Activated T-helper 1 cell treated with anti-CD3 and anti-CD28 coated beads, Interleukin-2, amount 50 U/mL, for 16 hours (primary cell): ENCODE data around the gene GOLGA7B.

Experiments used
- DNase-seq, 2 donors: peaks; one replicate each; pipeline ENCODE4 v3.0.0-alpha.2; 2020; ENCODE audit warnings: low read depth in 1 of 2, low spot score in 1 of 2

Gene GOLGA7B

DNA sequence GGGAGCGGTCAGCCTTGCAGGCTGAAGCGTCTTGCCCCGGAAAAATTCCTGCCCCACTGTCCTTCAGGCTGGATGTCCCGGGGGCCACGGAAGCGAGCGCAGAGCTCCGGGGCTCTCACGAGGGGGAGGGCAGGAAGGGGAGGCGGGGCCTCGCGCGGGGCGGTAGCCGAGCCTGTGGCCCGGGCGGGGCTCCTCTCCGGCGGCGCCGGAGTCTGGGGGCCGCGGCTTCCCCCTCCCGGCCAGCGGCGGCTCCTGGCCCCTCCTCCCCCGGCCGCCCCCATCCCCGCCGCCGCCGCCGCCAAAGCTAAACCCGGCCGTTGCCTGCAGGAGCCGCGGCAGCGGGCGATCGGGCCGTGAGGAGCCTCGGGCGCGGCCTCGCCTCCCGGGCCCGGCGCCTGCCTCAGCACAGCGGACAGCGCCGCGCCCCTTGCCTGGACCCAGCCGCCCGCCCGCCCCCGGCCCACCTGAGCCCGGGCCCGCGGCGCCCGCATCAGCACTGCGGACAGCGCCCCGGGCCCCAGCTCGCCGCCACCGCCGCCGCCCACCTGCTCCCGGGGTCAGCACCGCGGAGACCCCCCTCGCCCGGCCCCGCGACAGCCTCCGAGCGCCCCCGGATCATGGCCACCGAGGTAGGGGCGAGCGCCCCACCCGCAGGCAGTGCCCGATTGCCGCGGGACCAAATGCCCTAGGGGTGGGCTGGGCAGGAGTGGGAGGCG lies at the start of gene GOLGA7B:
TSS of gene GOLGA7B (plus strand) at position 157 of the 716 bp plus-strand sequence. CDS start at position 618, 461 bp downstream.
- DNase-seq: peak; percentile 30 to 38

DNA sequence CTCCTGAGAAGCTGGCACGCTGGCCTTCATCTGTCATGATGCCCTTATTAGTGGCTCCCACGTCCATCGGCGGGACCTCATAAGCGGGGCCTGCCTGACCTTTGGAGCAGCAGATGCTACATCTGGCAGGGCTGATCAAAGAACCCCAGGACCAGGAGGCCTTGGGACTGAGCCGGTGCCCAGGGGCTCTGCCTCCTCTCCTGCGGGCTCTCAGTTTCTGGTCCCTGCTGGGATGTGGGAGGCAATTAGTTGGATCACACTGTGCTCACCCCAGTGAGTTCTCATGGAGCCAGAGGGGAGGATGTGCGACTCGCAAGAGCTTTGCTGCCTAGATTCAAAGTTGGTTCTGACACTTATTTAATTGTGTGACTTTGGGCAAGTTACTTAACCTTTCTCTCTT lies 49.2 kb upstream of the GOLGA7B start:
- no peak for DNase-seq

DNA sequence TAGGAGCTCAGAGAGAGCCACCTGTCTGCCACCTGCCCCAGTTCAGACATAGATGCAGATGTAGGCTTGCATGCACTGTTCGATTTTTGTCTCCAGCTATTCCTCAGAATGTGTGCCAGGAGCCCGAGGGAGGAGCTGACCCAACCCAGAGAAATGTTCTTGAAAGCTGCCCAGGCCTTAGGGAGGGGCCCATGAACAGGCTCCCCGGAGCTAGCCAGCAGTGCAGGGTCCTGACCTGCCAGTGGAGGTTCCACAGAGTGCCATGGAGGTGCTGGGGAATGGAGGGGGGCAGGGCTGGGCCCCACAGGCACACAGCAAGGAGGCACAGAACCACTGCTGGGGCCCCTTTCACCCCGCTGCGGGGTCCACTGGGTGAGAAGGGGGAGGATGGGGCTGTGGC lies 48.2 kb upstream of the GOLGA7B start:
- no peak for DNase-seq

DNA sequence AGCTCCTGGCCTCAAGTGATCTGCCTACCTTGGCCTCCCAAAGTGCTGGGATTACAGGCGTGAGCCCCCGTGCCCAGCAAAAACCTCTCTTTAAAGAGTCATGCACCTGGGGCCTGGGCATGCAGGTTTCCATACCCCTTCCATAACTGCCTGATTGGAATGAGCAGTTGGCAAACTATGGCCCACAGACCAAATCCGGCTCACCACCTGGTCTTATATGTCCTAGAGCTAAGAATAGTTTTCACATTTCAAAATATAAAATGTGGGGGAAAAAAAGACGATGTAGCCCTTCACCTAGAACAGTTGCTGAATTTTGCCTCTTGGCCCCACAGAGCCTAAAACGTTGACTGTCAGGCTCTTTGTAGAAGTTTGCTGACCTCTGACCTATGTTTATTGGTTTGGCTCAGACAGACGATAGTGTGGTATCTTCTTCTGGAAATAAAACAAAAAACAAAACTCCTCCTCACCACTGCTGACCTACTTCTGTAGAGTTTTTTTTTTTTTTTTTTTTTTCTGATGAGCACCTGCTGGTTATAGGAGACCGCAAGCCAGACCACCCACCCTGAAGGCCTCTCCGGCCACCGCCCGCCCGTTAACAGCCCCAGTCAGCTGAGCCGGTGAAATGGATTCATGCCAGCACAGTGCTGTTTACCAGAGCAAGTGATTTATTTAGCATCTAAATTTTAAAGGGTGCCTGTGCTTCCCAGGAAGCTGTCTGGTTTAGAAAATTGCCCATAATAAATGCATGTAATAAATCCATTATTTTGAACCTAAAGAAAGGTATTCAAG lies 44.4 kb upstream of the GOLGA7B start:
- DNase-seq: no peak

DNA sequence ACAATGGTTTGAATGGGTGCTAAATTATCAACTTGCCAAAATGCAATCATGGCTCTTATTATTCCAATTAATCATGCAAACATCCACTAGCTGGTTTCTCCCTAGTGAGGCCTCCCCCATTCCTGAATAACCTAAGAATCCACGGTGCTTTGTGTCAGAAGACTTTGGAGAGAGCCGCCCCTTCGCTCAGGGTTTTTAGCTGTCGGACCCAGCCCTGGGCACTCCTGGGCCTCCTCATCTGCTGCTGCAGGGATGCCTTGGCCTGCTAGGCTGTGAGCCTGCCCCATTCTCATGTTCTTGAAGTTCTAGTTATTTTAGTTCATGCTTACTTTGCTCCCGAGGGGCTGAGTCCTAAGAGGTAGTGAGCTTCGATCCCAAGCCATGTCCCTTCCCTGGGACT lies 43.7 kb upstream of the GOLGA7B start:
- no peak for DNase-seq

DNA sequence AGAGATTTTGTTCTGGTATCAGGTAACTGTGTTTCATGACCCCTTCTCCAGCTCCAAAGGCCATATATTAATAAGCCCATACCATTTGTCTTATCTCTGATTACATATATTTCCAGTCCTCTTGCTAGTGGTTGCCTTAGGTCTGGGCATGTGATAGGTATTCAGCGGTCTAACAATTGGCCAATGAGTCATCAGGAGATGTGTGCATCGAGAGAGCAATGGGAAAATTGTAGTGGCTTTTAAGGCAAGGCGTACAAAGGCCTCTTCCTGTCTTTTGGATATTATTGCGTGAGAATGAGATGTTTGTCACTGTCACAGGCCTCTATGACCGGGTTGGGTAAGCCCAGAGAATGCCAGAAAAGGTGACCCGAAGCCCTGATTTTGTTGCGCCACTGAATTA lies 39.2 kb upstream of the GOLGA7B start:
- DNase-seq: no peak

DNA sequence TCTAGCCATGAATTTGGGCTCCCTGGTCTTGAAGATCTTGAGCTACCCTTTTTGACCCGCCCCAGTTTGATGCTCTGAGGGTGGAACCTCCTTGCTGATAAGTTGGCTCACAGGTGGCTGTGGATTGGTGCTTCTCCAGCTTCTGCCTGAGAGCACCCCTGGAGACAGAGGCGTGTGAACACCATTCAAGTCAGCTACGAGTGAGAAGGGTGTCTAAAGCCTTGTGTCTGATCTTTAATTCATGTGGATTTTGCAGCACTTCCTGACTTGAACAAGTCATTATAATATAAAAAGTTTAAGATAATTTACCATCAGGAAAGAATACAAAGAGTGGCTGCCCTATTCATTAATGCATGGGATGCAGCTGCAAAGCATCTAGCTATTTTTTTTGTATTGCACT lies 37.7 kb upstream of the GOLGA7B start:
- no peak for DNase-seq

DNA sequence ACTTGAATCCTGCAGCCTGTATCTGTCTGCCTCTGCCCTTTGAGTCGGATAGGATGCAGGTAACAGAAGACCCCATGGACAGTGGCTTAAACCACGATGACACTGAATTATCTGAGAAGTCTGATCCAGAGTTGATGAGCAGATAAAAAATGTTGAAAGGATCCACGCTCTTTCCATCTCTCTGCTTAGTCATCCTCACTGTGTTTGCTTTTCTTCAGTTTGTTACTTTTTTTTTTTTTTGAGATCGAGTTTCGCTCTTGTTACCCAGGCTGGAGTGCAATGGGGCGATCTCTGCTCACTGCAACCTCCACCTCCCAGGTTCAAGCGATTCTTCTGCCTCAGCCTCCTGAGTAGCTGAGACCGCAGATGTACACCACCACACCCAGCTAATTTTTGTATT lies 36.9 kb upstream of the GOLGA7B start:
- DNase-seq: no peak

DNA sequence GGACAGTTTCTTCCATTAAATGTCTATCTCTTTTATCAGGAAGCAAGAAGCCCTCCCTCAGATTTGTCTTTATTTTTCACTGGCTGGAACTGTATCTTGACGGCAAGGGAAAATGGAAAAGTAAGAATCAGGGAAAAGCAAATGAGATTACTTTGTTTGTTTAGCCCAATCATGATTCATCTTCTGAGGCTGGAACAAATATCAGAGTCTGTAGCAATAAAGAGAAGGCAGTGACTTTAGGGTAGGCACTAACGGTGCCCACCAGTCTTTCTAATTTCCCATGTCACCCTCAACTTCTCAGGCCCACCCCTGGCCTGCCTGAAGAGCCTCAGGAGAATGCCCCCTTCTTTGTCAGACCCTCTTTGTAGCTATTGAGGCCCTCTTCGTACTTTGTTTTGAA lies 36.3 kb upstream of the GOLGA7B start:
- no peak for DNase-seq

DNA sequence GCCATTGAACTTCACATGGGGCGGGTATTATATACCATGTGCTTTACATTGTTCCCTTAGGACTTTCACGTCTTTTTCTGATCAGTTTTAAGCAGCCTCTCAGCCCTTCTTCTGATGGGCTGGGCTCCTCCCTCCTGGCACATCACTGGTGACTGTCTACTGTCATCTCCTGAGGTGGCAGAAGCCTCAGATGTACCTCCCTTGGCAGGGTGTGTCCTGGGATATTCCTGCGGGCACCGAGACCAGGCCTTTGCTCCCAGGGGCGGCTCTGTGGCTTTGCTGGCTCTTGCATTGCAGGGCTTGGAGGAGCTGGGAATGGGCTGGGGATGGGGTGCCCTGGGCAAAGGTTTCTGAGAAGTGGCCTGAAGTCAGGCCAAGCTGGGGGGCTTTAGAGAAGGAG lies 34.6 kb upstream of the GOLGA7B start:
- no peak for DNase-seq

DNA sequence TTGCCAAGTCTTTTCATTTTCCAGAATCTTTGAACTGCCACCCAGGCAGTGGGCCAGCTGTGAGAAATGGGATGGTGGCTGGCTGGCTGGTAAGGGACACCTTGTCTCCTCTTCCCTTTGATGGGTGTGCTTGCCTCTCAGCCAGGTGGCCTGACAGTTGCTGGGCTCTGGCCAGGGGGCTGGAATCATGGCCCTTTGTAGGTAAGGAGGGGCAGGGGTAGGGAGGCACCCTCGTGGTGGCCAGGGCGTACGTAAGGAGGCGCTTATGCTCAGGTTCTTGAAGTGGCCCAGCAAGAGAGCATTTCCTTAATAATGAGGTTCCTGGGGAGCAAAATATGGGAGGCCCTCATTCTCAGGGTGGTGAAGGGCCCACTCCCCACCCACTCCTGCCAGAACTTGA lies 33.0 kb upstream of the GOLGA7B start:
- no peak for DNase-seq

DNA sequence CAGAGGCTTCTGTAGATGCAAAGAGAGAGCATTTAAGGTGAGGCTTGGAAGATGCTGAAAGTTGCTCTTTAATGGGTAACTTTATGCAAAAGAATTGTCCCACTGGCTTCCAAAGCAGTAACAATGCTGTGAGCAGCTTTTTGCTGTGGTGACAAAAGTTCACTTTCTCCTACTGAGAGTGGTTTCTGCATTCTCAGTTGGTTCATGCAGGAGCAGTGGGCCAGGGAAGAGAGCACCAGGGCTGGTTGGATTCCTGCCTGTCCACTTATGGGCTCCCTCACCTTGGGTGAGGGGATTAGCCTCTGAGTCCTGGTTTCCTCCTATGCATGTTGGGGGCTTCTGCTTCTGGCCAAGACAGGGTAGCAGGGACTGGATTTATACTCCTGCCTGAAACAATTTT lies 31.1 kb upstream of the GOLGA7B start:
- DNase-seq: no peak

DNA sequence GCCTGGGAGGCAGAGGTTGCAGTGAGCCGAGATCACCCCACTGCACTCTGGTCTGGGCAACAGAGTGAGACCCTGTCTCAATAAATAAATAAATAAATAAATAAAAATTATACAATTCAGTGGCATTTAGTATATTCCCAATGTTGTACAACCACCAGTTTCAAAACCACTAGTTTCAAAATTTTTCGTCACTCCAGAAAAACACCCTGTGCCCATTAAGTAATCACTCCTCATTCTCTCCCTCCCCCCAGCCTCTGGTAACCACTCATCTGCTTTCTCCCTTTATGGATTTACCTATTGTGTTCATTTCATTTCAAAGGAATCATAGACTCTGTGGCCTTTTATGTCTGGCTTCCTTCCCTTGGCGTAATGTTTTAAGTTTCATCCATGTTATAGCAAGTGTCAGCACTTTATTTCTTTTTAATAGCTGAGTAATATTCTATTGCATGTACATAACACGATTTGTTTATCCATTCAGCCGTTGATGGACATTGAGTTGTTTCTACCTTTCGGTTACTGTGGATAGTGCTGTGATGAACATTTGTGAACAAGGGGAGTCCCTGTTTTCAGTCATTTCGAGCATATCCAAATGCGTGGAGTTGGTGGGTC lies 29.4 kb upstream of the GOLGA7B start:
- DNase-seq: no peak

DNA sequence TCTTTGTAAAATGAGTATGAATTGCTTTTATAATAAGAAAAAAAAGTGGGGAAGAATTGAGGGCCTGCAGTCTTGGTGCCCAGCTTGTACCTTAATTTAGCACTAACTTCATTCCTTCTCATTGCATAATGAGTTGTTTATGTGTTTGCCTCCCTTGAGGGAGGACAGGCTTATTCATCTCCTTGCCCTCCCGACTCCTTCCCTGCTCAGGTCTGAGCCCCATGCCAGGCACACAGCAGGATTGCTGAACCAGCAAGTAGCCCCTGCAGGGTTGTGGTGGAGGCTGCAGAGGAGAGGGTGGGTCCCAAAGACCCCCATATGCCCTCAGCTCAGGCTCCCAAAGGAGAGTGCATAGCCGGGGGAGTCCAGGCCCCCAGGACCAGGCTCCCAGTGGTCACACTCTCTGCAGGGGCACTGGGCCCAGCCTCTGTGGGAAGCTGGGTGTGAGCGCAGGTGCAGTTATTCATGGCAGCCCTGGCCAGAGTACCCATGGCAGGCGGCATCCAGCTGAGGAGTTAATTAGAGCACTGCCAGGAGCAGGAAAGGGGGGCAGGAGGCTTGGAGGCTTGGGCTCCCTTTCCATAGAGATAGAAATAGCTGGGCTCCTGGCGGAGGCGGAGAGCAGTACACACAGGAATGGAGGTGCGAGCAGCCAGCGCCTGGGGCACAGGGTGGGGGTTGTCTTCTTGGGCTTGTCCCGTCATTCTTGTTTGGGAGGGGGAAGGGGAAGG lies 28.2 kb upstream of the GOLGA7B start:
- DNase-seq: no peak

DNA sequence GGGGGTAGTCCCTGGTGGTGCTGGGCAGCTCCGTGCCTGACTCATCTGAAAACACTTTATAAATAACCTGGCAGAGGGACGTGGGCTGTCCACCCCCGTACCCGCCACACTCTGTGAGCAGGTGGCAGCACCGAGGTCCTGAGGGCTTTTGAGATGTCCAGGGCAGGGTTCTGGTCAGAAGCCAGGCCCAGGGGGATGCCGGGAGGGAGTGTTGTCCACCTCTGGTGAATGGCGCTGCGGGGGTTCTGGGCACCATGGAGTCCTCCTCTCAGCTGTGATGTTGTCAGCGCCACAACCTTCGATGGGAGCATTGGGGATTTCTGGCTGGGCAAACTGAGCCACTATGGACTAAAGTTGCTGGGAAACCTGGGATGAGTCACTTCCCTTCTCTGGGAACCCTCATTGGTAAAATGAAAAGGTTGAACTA lies 27.4 kb upstream of the GOLGA7B start:
- no peak for DNase-seq

DNA sequence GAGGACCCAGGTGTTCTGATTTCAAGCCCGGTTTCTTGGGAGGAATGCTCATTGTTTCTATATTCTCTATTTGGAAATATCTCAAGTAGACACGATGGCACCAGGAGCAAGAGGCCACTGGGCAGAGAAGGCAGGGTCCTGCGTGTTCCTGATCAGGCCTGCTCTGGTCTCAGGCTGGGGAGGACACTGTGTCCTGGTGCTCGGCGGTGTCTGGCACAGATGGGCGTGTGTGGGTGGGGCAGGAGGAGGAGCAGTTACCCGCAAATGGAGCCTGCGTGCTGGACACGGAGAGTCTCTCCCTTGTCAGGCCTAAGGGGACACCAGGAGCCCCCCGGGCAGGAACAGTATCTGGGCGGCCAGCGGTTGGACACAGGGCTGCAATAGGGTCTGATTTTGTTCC lies 25.9 kb upstream of the GOLGA7B start:
- DNase-seq: no peak

DNA sequence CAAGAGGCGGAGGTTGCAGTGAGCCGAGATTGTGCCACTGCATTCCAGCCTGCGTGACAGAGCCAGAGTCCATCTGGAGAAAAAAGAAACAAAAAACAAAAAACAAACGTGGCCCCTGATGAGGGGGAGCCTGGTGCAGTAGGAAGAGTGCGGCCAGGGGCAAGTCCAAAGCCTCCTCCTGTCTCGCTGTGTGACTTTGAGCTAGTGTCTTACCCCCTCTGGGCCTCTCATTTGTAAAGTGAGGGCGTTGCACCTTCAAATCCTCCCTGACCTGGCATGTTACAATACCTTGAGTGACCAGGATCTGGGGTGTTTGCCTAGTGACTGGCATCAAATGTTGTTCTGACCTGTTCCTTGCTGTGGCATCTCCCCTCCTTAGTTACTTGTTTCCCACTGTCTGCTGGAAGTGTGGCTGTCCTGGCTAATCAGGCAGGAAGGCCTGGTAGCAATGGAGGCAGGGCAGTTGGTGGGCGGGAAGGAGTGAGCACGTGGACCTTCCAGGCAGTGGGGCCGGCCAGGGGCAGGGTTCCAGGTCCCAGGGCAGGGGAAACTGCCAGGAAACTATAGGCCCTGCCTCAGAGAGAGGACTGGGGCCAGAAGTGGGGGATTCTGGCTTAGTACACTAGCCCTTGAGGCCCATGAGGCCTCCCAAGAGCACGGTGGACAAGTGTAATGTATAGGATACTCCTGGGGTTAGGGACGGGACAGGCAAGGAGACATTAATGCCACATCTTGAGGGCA lies 24.5 kb upstream of the GOLGA7B start:
- no peak for DNase-seq

DNA sequence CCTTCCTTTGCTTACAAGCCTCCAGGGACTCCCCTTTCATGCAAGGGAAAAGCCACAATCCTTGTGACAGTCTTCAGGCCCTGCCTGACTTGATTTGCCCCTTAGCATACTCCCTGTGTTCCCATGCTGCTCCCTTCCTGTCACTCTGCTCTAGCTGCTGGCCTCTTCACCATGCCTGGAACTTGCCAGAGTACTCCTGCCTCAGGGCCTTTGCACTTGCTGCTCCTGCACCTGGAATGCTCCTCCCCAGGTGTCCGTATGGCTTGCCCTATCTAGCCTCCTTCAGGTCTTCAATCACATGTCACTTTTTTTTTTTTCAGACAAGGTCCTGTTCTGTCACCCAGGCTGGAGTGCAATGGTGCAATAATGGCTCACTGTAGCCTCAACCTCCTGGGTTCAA lies 22.8 kb upstream of the GOLGA7B start:
- no peak for DNase-seq

DNA sequence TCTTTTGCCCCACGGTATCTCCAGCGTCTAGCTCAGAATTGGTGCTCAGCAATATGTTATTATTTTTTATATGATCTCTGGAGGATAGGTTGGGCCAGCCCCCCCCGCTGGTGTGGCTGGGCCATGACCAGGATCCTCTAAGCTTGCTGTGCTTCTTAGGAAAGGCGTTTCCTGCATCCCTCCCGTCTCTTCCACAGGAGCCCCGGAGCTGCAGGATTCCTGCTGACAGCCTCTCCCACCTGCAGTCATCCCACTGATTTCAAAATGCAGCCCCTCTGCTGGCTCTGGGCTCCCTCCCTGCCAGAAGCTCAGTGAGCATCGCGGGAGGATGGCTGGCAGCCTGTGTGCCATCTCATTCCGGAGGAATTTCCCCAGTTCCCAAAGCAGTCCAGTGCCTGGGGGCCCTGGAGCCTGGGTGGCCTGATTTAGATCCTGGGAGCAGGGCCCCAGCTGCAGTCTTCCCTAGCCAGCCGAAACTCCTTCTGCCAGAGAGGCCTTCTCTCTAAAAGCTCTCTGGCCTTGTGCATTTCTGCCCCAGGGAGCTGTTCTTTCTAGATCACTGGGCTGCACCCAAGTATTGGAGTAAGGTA lies 21.8 kb upstream of the GOLGA7B start:
- no peak for DNase-seq

DNA sequence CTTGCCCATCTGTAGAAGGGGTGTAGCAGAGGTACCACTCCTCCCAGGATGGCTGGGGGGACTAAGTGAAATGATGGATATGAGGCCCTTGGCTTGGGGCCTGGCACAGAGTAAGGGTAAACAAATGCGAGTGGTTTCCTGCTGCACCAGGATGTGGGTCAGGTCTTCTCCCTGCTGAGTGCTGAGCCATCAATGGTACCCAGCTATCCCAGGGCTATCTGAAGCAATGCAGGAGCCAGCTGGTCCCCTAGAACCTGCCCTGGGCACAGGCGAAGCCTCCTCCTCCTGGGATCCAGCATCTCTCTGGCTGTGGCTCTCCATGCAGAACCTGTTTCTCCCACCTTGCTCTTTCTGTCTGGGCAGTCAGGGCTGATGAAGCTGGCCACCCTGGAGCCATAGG lies 20.9 kb upstream of the GOLGA7B start:
- DNase-seq: no peak

DNA sequence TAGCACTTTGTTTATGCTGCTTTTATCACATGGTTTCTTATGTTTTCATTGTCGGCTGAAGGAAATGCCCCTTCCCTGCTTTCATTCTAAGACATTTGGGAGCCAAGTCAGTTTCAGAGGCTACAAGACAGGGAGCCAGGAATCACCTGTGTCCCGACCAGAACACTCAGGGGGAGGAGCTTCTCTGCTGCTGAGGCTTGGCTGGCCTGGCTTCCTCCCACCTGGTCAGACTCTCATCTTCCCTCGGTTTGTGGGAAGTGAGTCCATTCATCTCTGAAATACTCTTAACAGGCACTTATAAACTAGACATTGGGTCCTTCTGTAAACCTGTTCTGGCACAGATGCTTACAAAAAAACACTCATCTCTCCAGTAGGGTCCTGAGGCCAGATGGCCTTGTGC lies 19.6 kb upstream of the GOLGA7B start:
- no peak for DNase-seq
